ENCODE data around the gene NKX2-8. TPM values are rescaled to one million over a fixed set of nuclear protein-coding genes. Genes with fewer than 3 reads are reported as not detected.

The NKX2-8 gene
- total RNA-seq, 1 experiment from 2014 or later = 0.23 TPM

DNA sequence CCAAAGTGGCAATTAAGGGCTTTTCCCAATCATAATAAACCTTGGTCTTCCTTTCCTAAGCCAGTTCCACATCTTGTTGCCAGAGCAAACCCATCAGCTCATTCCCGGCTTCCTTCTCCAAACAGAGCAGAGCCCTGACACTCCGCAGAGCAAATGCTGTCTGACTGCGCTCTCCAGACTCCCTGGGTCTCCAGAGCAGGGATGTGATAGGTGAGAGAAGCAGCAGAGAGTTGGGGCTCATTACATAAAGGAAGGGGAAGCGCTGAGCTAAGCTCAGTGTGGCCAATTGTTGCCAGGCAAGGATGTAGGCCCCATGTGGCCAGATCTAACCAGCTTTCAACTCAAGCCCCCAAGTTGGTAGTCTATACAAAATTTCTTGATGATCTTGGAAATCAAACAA, 43.0 kb upstream of the NKX2-8 start:
- no peak overlapping the region for H3K4me3 ChIP-seq (ENCODE audit: low read depth, low read length)
- intact Hi-C loops (cut with micrococcal nuclease; ENCODE audit: unreplicated experiment) = no loop called here
- Mint-ChIP-seq H3K27ac (ENCODE audit: unreplicated experiment) (no peak overlapping the region), H3K27me3 (ENCODE audit: insufficient read depth, unreplicated experiment) (no peaks in the 10 kb centered on the region), H3K9me3 (ENCODE audit: unreplicated experiment) (no peaks in the 10 kb centered on the region), H3K4me1 (ENCODE audit: low read depth, unreplicated experiment) (peaks cover 8% of the 10 kb centered on the region), H3K4me3 (ENCODE audit: unreplicated experiment) (no peak overlapping the region), H3K36me3 (ENCODE audit: insufficient read depth, unreplicated experiment) (no peaks in the 10 kb centered on the region)
- DNase-seq = no peak
- no peaks in the 10 kb centered on the region for H3K27me3 ChIP-seq (replicated peaks; ENCODE audit: control insufficient read depth, insufficient read depth, low read length)
- H3K4me1 ChIP-seq = no peaks in the 10 kb centered on the region; the same call in 1 of the 2 replicates
- H3K36me3 ChIP-seq (ENCODE audit: control insufficient read depth, insufficient read depth, low read length) = no peaks in the 10 kb centered on the region
- CTCF ChIA-PET = interaction anchor here (1.0 to 1.3 kb wide), 3 partner anchors 23 to 525 kb away, joined by 3 to 8 read pairs (median 4); no protein-coding TSS in a partner anchor
- POLR2A ChIA-PET = no interaction called here
- no TSS peak for BruUV-seq (replicated peaks)
- H3K9me3 ChIP-seq = peaks cover 8% of the 10 kb centered on the region; the same call in 1 of the 2 replicates
- TF ChIP-seq, protein P1, sequence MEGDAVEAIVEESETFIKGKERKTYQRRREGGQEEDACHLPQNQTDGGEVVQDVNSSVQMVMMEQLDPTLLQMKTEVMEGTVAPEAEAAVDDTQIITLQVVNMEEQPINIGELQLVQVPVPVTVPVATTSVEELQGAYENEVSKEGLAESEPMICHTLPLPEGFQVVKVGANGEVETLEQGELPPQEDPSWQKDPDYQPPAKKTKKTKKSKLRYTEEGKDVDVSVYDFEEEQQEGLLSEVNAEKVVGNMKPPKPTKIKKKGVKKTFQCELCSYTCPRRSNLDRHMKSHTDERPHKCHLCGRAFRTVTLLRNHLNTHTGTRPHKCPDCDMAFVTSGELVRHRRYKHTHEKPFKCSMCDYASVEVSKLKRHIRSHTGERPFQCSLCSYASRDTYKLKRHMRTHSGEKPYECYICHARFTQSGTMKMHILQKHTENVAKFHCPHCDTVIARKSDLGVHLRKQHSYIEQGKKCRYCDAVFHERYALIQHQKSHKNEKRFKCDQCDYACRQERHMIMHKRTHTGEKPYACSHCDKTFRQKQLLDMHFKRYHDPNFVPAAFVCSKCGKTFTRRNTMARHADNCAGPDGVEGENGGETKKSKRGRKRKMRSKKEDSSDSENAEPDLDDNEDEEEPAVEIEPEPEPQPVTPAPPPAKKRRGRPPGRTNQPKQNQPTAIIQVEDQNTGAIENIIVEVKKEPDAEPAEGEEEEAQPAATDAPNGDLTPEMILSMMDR (IDR thresholded peaks at IDR 0.05; ENCODE audit: insufficient read depth in 1 of 2, low read depth in 1 of 2, low read length in 1 of 2, severe bottlenecking in 1 of 2, unreplicated experiment in 1 of 2) = no peak

DNA sequence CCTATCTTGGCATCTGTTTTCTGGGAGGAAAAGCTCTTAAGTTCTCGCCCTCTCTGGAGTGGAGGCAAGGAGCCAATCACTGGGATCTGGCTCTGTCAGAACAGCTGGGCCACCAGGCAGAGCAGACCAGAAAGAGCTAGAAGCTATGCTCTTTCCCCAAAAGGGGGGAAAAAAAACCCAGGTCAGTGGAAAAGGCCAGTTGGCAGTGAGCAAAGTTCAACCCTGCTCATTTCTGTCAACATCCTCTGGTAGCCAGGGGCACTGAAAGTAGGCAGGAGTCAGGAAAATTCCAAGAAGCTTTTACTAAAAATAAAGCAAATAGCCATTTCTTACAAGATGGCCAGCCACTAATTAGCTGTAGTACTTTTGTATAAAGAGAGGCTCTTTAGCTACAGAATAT, 42.6 kb upstream of the NKX2-8 start:
- BruUV-seq (replicated peaks) = no TSS peak
- H3K4me1 ChIP-seq = no peaks in the 10 kb centered on the region; the same call in 1 of the 2 replicates
- DNase-seq = no peak
- no peaks in the 10 kb centered on the region for H3K27me3 Mint-ChIP-seq (ENCODE audit: insufficient read depth, unreplicated experiment)
- peaks cover 8% of the 10 kb centered on the region for H3K4me1 Mint-ChIP-seq (ENCODE audit: low read depth, unreplicated experiment)
- H3K36me3 ChIP-seq (ENCODE audit: control insufficient read depth, insufficient read depth, low read length) = no peaks in the 10 kb centered on the region
- ChIA-PET POLR2A (interaction anchor here (0.6 kb wide), 1 partner anchor 304 kb away, joined by 9 read pairs; the partner anchor contains the start of gene MBIP), CTCF (interaction anchor here (1.0 to 1.3 kb wide), 3 partner anchors 23 to 525 kb away, joined by 3 to 8 read pairs (median 4); no protein-coding TSS in a partner anchor)
- H3K4me3 ChIP-seq (ENCODE audit: low read depth, low read length) = no peak overlapping the region
- no peaks in the 10 kb centered on the region for H3K27me3 ChIP-seq (replicated peaks; ENCODE audit: control insufficient read depth, insufficient read depth, low read length)
- no peak overlapping the region for H3K27ac Mint-ChIP-seq (ENCODE audit: unreplicated experiment)
- H3K9me3 Mint-ChIP-seq (ENCODE audit: unreplicated experiment) = no peaks in the 10 kb centered on the region
- intact Hi-C loops (cut with micrococcal nuclease; ENCODE audit: unreplicated experiment) = no loop called here
- TF ChIP-seq, protein P1 (IDR thresholded peaks at IDR 0.05; ENCODE audit: insufficient read depth in 1 of 2, low read depth in 1 of 2, low read length in 1 of 2, severe bottlenecking in 1 of 2, unreplicated experiment in 1 of 2) = no peak
- peaks cover 8% of the 10 kb centered on the region; the same call in 1 of the 2 replicates for H3K9me3 ChIP-seq
- H3K4me3 Mint-ChIP-seq (ENCODE audit: unreplicated experiment) = no peak overlapping the region
- H3K36me3 Mint-ChIP-seq (ENCODE audit: insufficient read depth, unreplicated experiment) = no peaks in the 10 kb centered on the region

DNA sequence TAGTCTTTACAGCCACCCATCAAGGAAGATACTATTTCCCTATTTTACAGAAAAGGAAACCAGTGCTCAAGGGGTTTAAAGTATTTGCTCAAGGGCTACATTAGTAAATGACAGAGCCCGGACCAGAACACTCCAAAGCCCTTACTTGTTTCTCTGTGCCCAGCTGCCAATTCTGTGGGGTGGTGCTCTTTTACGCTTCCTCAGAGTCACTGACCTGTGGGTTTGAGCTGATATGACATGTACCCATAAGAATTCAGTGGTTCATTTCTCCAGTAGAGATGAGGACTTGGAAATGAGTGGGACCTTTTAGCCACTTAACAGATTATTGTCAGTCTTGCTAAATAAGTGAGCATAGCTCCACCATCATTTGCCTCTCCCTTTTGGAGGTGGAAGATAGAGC, 37.4 kb upstream of the NKX2-8 start:
- ChIA-PET POLR2A (no interaction called here), CTCF (no interaction called here)
- Mint-ChIP-seq H3K9me3 (ENCODE audit: unreplicated experiment) (no peaks in the 10 kb centered on the region), H3K4me3 (ENCODE audit: unreplicated experiment) (no peak overlapping the region), H3K4me1 (ENCODE audit: low read depth, unreplicated experiment) (no peaks in the 10 kb centered on the region), H3K27ac (ENCODE audit: unreplicated experiment) (no peak overlapping the region), H3K36me3 (ENCODE audit: insufficient read depth, unreplicated experiment) (no peaks in the 10 kb centered on the region), H3K27me3 (ENCODE audit: insufficient read depth, unreplicated experiment) (no peaks in the 10 kb centered on the region)
- Histone ChIP-seq H3K9me3 (peaks cover 8% of the 10 kb centered on the region; the same call in 1 of the 2 replicates), H3K27me3 (replicated peaks; ENCODE audit: control insufficient read depth, insufficient read depth, low read length) (no peaks in the 10 kb centered on the region), H3K36me3 (ENCODE audit: control insufficient read depth, insufficient read depth, low read length) (no peaks in the 10 kb centered on the region), H3K4me1 (no peaks in the 10 kb centered on the region), H3K4me3 (ENCODE audit: low read depth, low read length) (no peak overlapping the region)
- no peak for DNase-seq
- intact Hi-C loops (cut with micrococcal nuclease; ENCODE audit: unreplicated experiment) = no loop called here
- no TSS peak for BruUV-seq (replicated peaks)
- TF ChIP-seq, protein P1 (IDR thresholded peaks at IDR 0.05; ENCODE audit: insufficient read depth in 1 of 2, low read depth in 1 of 2, low read length in 1 of 2, severe bottlenecking in 1 of 2, unreplicated experiment in 1 of 2) = no peak
